ENCODE data around the gene LIMS3.
"Not testable (repeated sequence)": the region's sequence is repeated elsewhere in the genome, so short reads cannot be mapped to it uniquely, and the experiment has no call there.

GRCh38 chr2:109947262-109947958 is 48.9 kb downstream of the LIMS3 start:
- TF ChIP-seq, protein P1, sequence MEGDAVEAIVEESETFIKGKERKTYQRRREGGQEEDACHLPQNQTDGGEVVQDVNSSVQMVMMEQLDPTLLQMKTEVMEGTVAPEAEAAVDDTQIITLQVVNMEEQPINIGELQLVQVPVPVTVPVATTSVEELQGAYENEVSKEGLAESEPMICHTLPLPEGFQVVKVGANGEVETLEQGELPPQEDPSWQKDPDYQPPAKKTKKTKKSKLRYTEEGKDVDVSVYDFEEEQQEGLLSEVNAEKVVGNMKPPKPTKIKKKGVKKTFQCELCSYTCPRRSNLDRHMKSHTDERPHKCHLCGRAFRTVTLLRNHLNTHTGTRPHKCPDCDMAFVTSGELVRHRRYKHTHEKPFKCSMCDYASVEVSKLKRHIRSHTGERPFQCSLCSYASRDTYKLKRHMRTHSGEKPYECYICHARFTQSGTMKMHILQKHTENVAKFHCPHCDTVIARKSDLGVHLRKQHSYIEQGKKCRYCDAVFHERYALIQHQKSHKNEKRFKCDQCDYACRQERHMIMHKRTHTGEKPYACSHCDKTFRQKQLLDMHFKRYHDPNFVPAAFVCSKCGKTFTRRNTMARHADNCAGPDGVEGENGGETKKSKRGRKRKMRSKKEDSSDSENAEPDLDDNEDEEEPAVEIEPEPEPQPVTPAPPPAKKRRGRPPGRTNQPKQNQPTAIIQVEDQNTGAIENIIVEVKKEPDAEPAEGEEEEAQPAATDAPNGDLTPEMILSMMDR (IDR thresholded peaks at IDR 0.05) = not testable (repeated sequence)
- not testable (repeated sequence) for TF ChIP-seq POLR2AphosphoS5, EP300 (IDR thresholded peaks at IDR 0.05)

All from sigmoid colon (tissue), 4 donors.